ENCODE measurements around the gene MIPEP.
"Not testable (repeated sequence)": the region's sequence is repeated elsewhere in the genome, so short reads cannot be mapped to it uniquely, and the experiment has no call there.

Gene MIPEP

DNA sequence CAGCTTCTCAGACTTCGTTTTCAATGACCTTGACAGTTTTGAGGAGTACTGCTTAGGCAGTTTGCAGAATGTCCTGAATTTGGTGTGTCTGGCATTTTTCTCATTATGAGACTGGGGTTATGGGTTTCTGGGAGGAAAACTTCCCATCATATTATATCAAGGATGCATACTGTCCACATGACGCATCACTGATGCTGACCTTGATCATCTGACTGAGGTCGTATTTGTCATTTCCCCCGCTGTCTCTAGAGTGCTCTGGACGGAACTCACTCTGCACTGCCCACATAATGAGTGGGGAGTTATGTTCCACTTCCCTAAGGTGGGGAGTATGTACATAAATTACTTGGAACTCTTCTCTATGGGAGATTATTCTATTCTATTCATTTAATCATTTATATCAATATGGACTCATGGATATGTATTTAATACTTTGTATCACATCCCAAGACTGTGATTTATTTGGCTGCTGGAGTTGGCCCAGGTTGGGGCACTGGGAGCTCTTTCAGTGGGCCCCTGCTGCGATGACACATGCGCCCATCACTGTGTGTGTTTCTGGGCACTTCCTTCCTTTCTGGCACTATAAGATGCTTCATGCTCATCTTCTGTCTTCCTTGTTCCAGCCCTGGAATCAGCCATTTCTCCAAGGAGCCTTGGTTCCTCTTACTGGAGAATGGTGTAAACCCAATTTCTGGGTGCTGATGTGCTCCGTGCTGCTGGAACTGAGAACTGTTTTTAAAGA is 138.6 kb downstream of the MIPEP start:
- Histone ChIP-seq H2AFZ (ENCODE audit: low read length, unreplicated experiment) (no peak overlapping the region), H3K27me3 (ENCODE audit: insufficient read depth, low read length) (no peaks in the 10 kb centered on the region), H3K4me1 (ENCODE audit: control insufficient read depth, insufficient read depth, low read length, unreplicated experiment) (peaks cover 58% of the 10 kb centered on the region), H3K79me2 (ENCODE audit: control insufficient read depth, insufficient read depth, low read length, unreplicated experiment) (no peaks in the 10 kb centered on the region), H3K36me3 (ENCODE audit: insufficient read depth, low read length) (no peaks in the 10 kb centered on the region), H3K4me3 (ENCODE audit: low read depth, low read length) (no peak overlapping the region), H3K27ac (ENCODE audit: low read depth, low read length) (peak overlapping the region; percentile 85)

DNA sequence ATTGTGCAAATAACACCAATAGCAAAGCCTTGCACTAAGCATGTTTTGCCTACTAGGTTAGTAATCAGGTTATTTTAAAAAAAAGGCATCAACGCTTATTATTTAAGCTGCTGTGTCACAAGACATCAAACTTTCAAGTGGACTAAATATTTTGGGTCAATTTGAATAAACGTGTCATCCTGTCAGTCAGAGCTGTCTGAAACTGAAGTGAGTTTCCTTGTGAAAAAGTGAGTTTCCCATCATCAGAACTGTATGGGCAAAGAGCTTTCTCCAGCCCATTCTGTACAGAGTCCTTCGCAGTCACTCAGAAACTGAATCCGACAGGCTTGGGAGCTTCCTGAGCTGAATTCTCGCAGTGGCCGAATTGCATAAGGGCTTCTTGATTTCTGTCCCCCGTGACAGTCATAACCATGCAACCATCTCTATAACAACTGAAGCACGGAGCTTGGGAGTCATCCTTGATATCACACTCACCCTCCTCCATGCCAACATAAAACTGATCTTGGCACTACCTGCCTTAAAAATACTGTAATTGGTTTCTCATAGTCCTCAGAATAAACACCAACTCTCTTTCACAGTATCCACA is 139.8 kb downstream of the MIPEP start:
- Histone ChIP-seq H3K79me2 (ENCODE audit: control insufficient read depth, insufficient read depth, low read length, unreplicated experiment) (no peaks in the 10 kb centered on the region), H3K36me3 (ENCODE audit: insufficient read depth, low read length) (no peaks in the 10 kb centered on the region), H2AFZ (ENCODE audit: low read length, unreplicated experiment) (no peak overlapping the region), H3K27me3 (ENCODE audit: insufficient read depth, low read length) (no peaks in the 10 kb centered on the region), H3K4me1 (ENCODE audit: control insufficient read depth, insufficient read depth, low read length, unreplicated experiment) (peaks cover 51% of the 10 kb centered on the region), H3K4me3 (ENCODE audit: low read depth, low read length) (no peak overlapping the region), H3K27ac (ENCODE audit: low read depth, low read length) (peak overlapping the region; percentile 85)

DNA sequence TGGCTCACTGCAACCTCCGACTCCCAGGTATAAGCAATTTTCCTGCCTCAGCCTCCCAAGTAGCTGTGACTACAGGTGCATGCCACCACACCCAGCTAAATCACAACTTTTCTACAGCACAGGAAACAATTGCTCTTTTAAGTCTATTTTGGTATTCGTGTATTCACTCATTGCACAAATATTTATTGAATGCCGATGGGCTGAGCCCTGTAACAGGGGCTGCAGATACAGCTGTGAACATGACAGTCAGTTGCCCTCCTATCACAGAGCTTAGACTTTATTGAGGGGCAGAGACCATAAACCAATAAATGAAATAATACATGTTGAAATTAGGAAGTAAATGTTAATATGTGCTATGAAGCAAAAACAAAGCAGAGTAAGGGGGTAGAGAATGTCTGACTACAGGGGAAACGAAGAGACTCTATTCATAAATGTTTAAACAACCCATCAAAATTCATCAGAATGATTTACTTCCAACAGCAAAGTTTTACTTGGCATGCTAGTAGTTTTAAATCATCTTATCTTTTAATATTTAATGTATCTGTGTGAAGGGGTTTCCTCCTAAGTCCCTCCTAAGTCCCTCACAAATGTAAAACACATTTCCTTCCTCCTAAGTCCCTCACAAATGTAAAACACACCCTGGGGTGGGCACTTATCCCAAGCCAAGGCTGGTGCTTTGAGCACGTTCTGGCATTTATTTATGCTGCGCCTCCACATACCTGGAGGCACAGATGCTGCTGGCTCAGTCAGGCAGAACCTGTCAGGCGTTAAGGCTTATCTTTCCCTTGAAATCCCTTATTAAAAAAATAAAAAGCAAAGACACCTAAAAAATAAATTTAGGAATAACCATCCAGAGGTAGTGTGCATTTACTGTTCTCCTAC is 140.8 kb downstream of the MIPEP start:
- H3K4me3 ChIP-seq (ENCODE audit: low read depth, low read length): no peak overlapping the region
- no peaks in the 10 kb centered on the region for H3K79me2 ChIP-seq (ENCODE audit: control insufficient read depth, insufficient read depth, low read length, unreplicated experiment)
- H3K36me3 ChIP-seq (ENCODE audit: insufficient read depth, low read length): no peaks in the 10 kb centered on the region
- no peak overlapping the region for H3K27ac ChIP-seq (ENCODE audit: low read depth, low read length)
- H3K27me3 ChIP-seq (ENCODE audit: insufficient read depth, low read length): no peaks in the 10 kb centered on the region
- H2AFZ ChIP-seq (ENCODE audit: low read length, unreplicated experiment): no peak overlapping the region
- peaks cover 41% of the 10 kb centered on the region for H3K4me1 ChIP-seq (ENCODE audit: control insufficient read depth, insufficient read depth, low read length, unreplicated experiment)

DNA sequence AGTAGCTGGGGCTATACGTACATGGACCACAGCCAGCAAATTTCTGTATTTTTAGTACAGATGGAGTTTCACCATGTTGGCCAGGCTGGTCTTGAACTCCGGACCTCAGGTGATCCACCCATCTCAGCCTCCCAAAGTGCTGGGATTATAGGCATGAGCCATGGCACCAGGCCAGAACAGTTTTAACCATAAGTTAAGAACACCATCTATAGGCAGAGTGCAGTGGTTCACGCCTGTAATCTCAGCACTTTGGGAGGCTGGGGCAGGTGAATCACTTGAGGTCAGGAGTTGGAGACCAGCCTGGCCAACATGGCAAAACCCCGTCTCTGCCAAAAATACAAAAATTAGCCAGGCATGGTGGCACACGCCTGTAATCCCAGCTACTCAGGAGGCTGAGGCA is 143.1 kb downstream of the MIPEP start:
- H3K4me1 ChIP-seq (ENCODE audit: control insufficient read depth, insufficient read depth, low read length, unreplicated experiment): peaks cover 22% of the 10 kb centered on the region
- not testable (repeated sequence) for H3K4me3 ChIP-seq (ENCODE audit: low read depth, low read length); H2AFZ ChIP-seq (ENCODE audit: low read length, unreplicated experiment); H3K27ac ChIP-seq (ENCODE audit: low read depth, low read length); H3K27me3 ChIP-seq (ENCODE audit: insufficient read depth, low read length); H3K36me3 ChIP-seq (ENCODE audit: insufficient read depth, low read length); H3K79me2 ChIP-seq (ENCODE audit: control insufficient read depth, insufficient read depth, low read length, unreplicated experiment)

DNA sequence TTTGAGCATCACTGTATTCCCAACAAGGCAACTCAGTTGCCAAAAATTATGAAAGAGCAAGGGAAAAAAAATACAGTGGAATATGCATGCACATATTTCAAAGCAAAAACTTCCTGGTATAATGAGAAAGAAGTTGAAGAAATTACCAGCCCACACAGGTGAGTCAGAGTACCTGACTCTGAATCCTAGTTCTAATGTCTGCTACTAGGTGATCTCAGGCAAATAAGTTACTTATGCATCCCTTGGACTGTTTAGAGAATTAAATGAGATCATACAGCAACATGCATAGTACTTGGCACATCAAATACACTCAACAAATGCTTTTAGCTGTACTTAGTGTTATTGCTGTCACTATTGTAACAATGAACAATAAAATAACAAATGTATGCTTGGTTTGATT is 144.9 kb downstream of the MIPEP start:
- H3K27me3 ChIP-seq (ENCODE audit: insufficient read depth, low read length): no peaks in the 10 kb centered on the region
- H3K36me3 ChIP-seq (ENCODE audit: insufficient read depth, low read length): no peaks in the 10 kb centered on the region
- H2AFZ ChIP-seq (ENCODE audit: low read length, unreplicated experiment): no peak overlapping the region
- peaks cover 6% of the 10 kb centered on the region for H3K4me1 ChIP-seq (ENCODE audit: control insufficient read depth, insufficient read depth, low read length, unreplicated experiment)
- no peak overlapping the region for H3K27ac ChIP-seq (ENCODE audit: low read depth, low read length)
- H3K4me3 ChIP-seq (ENCODE audit: low read depth, low read length): no peak overlapping the region
- H3K79me2 ChIP-seq (ENCODE audit: control insufficient read depth, insufficient read depth, low read length, unreplicated experiment): no peaks in the 10 kb centered on the region

DNA sequence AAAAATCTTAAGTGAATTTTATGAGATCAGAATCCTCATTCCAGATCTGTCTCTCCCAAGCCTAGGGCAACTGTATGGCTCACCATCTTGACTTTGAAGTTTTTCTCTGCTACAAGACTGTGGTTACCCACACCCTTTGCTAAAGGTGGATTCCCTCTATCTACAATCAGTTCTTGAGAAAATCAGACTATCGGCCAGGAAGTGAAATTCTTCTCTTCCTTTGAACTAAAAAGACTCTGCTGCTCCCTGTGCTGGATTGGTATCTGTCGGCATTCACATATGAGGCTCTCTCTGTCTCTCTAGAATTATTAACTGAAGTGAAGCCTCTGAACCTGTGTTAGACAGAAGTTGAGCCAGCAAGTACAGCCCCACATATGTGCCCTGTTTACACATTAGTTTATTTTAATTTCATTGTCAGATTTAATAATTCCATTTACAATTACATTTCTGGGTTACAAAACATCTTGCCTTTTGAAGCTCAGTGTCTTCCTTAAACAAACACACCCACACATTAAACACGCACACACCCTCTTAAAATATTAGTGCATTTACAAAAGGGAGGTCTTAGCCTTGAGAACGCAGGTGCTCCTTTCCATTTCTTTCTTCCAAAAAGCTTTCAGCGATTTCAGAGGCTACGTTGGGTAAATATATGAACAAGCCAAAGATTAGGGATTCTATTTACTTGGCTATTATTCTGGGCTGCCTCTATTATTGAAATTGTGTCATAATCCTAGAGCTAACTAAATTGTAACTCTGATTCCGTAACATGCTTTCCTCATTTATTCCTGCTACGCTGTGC is 145.7 kb downstream of the MIPEP start:
- no peaks in the 10 kb centered on the region for H3K79me2 ChIP-seq (ENCODE audit: control insufficient read depth, insufficient read depth, low read length, unreplicated experiment)
- no peaks in the 10 kb centered on the region for H3K27me3 ChIP-seq (ENCODE audit: insufficient read depth, low read length)
- H3K36me3 ChIP-seq (ENCODE audit: insufficient read depth, low read length): no peaks in the 10 kb centered on the region
- no peak overlapping the region for H3K4me3 ChIP-seq (ENCODE audit: low read depth, low read length)
- H2AFZ ChIP-seq (ENCODE audit: low read length, unreplicated experiment): no peak overlapping the region
- no peak overlapping the region for H3K27ac ChIP-seq (ENCODE audit: low read depth, low read length)
- H3K4me1 ChIP-seq (ENCODE audit: control insufficient read depth, insufficient read depth, low read length, unreplicated experiment): no peaks in the 10 kb centered on the region

DNA sequence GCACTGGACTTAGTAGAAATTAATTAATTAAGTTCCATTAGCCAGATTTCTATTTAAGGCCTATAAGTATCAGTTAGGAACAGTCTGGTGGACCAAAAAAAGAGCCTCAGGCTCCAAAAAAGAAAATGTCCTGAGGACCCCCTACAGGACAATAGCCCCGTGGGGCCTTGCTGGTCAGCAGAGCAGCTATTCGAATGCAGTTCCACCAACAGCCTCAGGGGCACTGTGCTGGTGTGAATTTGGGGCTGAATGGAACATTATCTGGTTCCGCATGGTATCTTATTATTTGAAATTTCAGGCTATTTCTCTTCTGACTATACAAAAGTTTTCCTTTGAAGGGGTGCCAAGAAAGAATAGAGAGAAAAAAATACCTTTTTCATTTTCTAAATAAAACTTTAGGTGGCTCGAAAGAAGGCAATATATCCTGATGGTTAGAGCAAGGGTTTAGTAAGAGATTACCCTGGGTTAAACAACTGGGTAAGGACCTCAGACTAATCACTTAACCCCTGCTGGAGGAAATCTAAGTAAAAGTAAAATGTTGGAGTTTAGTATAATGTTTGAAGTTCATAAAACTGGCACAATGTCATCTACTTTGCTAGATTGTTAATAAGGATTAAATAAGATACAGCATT is 147.2 kb downstream of the MIPEP start:
- H3K4me3 ChIP-seq (ENCODE audit: low read depth, low read length): no peak overlapping the region
- no peak overlapping the region for H3K27ac ChIP-seq (ENCODE audit: low read depth, low read length)
- no peaks in the 10 kb centered on the region for H3K36me3 ChIP-seq (ENCODE audit: insufficient read depth, low read length)
- H2AFZ ChIP-seq (ENCODE audit: low read length, unreplicated experiment): no peak overlapping the region
- H3K4me1 ChIP-seq (ENCODE audit: control insufficient read depth, insufficient read depth, low read length, unreplicated experiment): no peaks in the 10 kb centered on the region
- H3K79me2 ChIP-seq (ENCODE audit: control insufficient read depth, insufficient read depth, low read length, unreplicated experiment): no peaks in the 10 kb centered on the region
- no peaks in the 10 kb centered on the region for H3K27me3 ChIP-seq (ENCODE audit: insufficient read depth, low read length)

DNA sequence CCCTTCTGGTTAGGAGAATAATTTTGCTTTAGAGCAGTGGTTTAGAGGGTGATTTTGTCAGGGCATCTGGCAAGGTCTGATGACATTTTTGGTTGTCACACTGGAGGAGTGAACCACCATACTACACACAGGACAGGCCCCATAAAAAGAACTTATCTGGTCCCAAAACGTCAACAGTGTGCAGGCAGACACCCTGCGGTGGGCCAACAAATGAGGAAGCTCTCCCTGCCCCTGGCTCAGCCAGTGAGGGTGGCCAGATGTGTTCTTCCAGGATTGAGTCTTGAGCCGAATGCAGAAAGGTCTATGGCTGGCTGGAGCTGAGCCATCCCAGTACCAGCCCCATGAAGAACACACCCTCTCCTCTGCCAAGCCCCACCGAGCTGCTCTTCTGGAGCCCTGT is 149.2 kb downstream of the MIPEP start:
- no peaks in the 10 kb centered on the region for H3K4me1 ChIP-seq (ENCODE audit: control insufficient read depth, insufficient read depth, low read length, unreplicated experiment)
- no peaks in the 10 kb centered on the region for H3K79me2 ChIP-seq (ENCODE audit: control insufficient read depth, insufficient read depth, low read length, unreplicated experiment)
- H3K27me3 ChIP-seq (ENCODE audit: insufficient read depth, low read length): no peaks in the 10 kb centered on the region
- H2AFZ ChIP-seq (ENCODE audit: low read length, unreplicated experiment): no peak overlapping the region
- H3K4me3 ChIP-seq (ENCODE audit: low read depth, low read length): no peak overlapping the region
- H3K27ac ChIP-seq (ENCODE audit: low read depth, low read length): no peak overlapping the region
- H3K36me3 ChIP-seq (ENCODE audit: insufficient read depth, low read length): no peaks in the 10 kb centered on the region

DNA sequence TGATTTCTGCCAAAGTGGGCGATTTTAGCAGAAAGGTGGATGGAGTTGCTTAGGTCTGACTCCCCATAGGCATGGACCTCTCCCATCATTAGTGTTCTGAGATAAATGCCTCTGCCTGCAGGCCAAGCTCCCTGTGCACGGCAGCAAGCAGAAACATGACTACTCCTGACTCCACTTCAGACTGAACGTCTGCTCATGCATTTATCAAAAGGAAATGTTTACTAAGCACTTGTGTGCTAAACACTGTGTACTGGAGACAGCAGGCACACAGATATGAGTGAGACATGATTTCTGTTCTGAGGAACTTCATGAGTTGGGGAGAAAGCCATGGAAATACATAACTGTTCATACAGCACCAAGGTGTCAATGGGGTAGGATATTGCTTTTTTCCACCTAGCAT is 149.6 kb downstream of the MIPEP start:
- no peaks in the 10 kb centered on the region for H3K4me1 ChIP-seq (ENCODE audit: control insufficient read depth, insufficient read depth, low read length, unreplicated experiment)
- no peaks in the 10 kb centered on the region for H3K27me3 ChIP-seq (ENCODE audit: insufficient read depth, low read length)
- no peak overlapping the region for H2AFZ ChIP-seq (ENCODE audit: low read length, unreplicated experiment)
- no peaks in the 10 kb centered on the region for H3K36me3 ChIP-seq (ENCODE audit: insufficient read depth, low read length)
- H3K27ac ChIP-seq (ENCODE audit: low read depth, low read length): no peak overlapping the region
- H3K79me2 ChIP-seq (ENCODE audit: control insufficient read depth, insufficient read depth, low read length, unreplicated experiment): no peaks in the 10 kb centered on the region
- no peak overlapping the region for H3K4me3 ChIP-seq (ENCODE audit: low read depth, low read length)

DNA sequence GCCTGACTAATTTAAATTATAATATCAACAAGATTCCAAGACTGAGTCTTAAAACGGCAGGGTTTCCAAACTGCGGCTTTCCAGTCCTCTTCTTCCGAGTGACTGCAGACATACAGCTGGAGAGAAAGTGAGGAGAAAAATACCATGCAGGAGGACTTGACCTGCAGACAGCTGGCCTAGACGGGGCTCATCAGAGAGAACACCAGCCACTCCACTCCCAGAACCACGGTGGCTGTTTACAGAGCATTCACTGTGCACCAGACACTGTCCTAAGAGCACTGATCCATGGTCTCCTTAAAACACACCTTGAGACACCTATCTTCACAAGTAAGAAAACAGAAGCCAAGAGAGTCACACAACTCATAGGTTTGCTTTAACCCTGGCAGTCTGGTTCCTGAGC is 152.7 kb downstream of the MIPEP start:
- H3K27me3 ChIP-seq (ENCODE audit: insufficient read depth, low read length): no peaks in the 10 kb centered on the region
- H2AFZ ChIP-seq (ENCODE audit: low read length, unreplicated experiment): no peak overlapping the region
- no peaks in the 10 kb centered on the region for H3K79me2 ChIP-seq (ENCODE audit: control insufficient read depth, insufficient read depth, low read length, unreplicated experiment)
- no peaks in the 10 kb centered on the region for H3K4me1 ChIP-seq (ENCODE audit: control insufficient read depth, insufficient read depth, low read length, unreplicated experiment)
- H3K36me3 ChIP-seq (ENCODE audit: insufficient read depth, low read length): no peaks in the 10 kb centered on the region
- no peak overlapping the region for H3K27ac ChIP-seq (ENCODE audit: low read depth, low read length)
- no peak overlapping the region for H3K4me3 ChIP-seq (ENCODE audit: low read depth, low read length)
